ENCODE results near the gene SLC44A1. TPM values are rescaled to one million over a fixed set of nuclear protein-coding genes. Genes with fewer than 3 reads are reported as not detected.

SLC44A1 gene
- total and polyA plus RNA-seq, 12 donors, result 6.1 to 29.0 (median 17.8) TPM

DNA sequence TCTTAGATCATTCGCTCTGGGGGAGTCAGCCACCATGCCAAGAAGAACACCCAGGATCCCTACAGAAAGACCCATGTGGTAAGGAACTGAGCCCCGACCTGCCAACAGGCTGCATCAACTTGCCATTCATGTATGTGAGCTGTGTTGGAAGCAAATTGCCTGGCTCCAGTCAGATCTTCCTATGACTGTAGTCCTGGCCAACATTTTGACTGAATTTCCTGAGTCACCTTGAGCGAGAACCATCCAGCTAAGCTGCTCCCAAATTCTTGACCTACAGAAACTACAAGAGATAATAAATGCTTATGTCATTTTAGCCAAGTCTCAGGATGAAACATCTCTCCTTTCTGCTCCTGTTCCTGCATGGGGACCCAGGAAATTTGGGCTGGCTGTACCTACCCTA, 40.0 kb upstream of the SLC44A1 start:
- WGBS, 2 donors, result 93 to 95% methylated on average over 3 of the region's 3 CpGs
- no peak for TF ChIP-seq CTCF (IDR thresholded peaks at IDR 0.05)
- Histone ChIP-seq H3K27ac (no peak overlapping the region), H3K36me3 (no peaks in the 10 kb centered on the region), H3K4me3 (no peak overlapping the region), H3K9me3 (no peaks in the 10 kb centered on the region), H3K4me1 (peaks cover 0 to 18% (median 13%) of the 10 kb centered on the region in 9 donors), H3K27me3 (no peaks in the 10 kb centered on the region)
- ATAC-seq (no peak), DNase-seq (no peak)
- intact Hi-C loops (cut with DNase I), result no loop called here

- intact Hi-C loops (cut with DNase I), result loop anchor here in 1 of 10 donors (5.0 kb wide), 1 partner anchor 36 kb away; the partner anchor contains the start of gene SLC44A1
- no peak overlapping the region for H3K4me3 ChIP-seq
- H3K36me3 ChIP-seq, result no peaks in the 10 kb centered on the region
- peak overlapping the region in 9 of 10 donors; percentile 49 to 83 (median 64) for H3K27ac ChIP-seq
- peak in 1 of 2 donors; percentile 80 for DNase-seq
- no peaks in the 10 kb centered on the region for H3K9me3 ChIP-seq
- no peak for TF ChIP-seq CTCF (IDR thresholded peaks at IDR 0.05)
- H3K4me1 ChIP-seq, result peaks cover 0 to 18% (median 13%) of the 10 kb centered on the region in 9 donors
- no peaks in the 10 kb centered on the region for H3K27me3 ChIP-seq
- ATAC-seq, result peak; percentile 92 to 98 (median 96)
- WGBS, 2 donors, result 63 to 78% methylated on average over 2 of the region's 2 CpGs
Measured at GRCh38 chr9:105205787-105206495, 38.5 kb upstream of the SLC44A1 start.

- no peak for TF ChIP-seq CTCF (IDR thresholded peaks at IDR 0.05)
- H3K27me3 ChIP-seq, result no peaks in the 10 kb centered on the region
- intact Hi-C loops (cut with DNase I), result loop anchor here in 1 of 10 donors (5.0 kb wide), 1 partner anchor 36 kb away; the partner anchor contains the start of gene SLC44A1
- H3K4me3 ChIP-seq, result no peak overlapping the region
- DNase-seq, result no peak
- no peaks in the 10 kb centered on the region for H3K36me3 ChIP-seq
- 62% methylated on average over 2 of the region's 2 CpGs for WGBS, 2 donors
- peak overlapping the region in 9 of 10 donors; percentile 49 to 83 (median 64) for H3K27ac ChIP-seq
- ATAC-seq, result no peak
- no peaks in the 10 kb centered on the region for H3K9me3 ChIP-seq
- H3K4me1 ChIP-seq, result peaks cover 0 to 18% (median 13%) of the 10 kb centered on the region in 9 donors
Measured at GRCh38 chr9:105206496-105206820, 38.0 kb upstream of the SLC44A1 start.

GRCh38 chr9:105206821-105207699, 37.4 kb upstream of the SLC44A1 start:
- Histone ChIP-seq H3K27me3 (no peaks in the 10 kb centered on the region), H3K36me3 (no peaks in the 10 kb centered on the region), H3K4me3 (no peak overlapping the region), H3K4me1 (peaks cover 0 to 18% (median 13%) of the 10 kb centered on the region in 9 donors), H3K9me3 (no peaks in the 10 kb centered on the region), H3K27ac (peak overlapping the region in 2 of 10 donors; percentile 76 to 83)
- intact Hi-C loops (cut with DNase I), result loop anchor here in 1 of 10 donors (5.0 kb wide), 1 partner anchor 35 kb away; the partner anchor contains the start of gene SLC44A1
- no peak for DNase-seq
- ATAC-seq, result no peak
- WGBS, 2 donors, result 82% methylated on average over 6 of the region's 6 CpGs
- TF ChIP-seq CTCF (IDR thresholded peaks at IDR 0.05), result no peak
